NCI-H748 treated with DMSO at 0.1 percent for 48 hours (cell line): ENCODE measurements around the gene HDGFL3.
"Not testable (repeated sequence)": the region's sequence is repeated elsewhere in the genome, so short reads cannot be mapped to it uniquely, and the experiment has no call there.

ENCODE experiments used
- DNase-seq: peaks from one replicate; lab custom pipeline; 2025; lab: John Stamatoyannopoulos, UW

The HDGFL3 gene

GRCh38 chr15:83193721-83194120 is 13.9 kb downstream of the HDGFL3 start:
- no peak for DNase-seq

- no peak for DNase-seq
Observed at GRCh38 chr15:83192742-83193141, 14.9 kb downstream of the HDGFL3 start.

- no peak for DNase-seq
Observed at GRCh38 chr15:83190450-83190849, 17.2 kb downstream of the HDGFL3 start.

GRCh38 chr15:83185561-83185960 is 22.1 kb downstream of the HDGFL3 start:
- no peak for DNase-seq

- DNase-seq: no peak
Observed at GRCh38 chr15:83178869-83179325, 28.7 kb downstream of the HDGFL3 start.

- DNase-seq: no peak
Observed at GRCh38 chr15:83178390-83178789, 29.2 kb downstream of the HDGFL3 start.

- no peak for DNase-seq
Observed at GRCh38 chr15:83174891-83175290, 32.7 kb downstream of the HDGFL3 start.

- DNase-seq: no peak
Observed at GRCh38 chr15:83170474-83171165, 37.0 kb downstream of the HDGFL3 start.

- DNase-seq: not testable (repeated sequence)
Observed at GRCh38 chr15:83169576-83169975, 38.0 kb downstream of the HDGFL3 start.

GRCh38 chr15:83166830-83167229 is 40.8 kb downstream of the HDGFL3 start:
- DNase-seq: no peak

- no peak for DNase-seq
Observed at GRCh38 chr15:83166218-83166617, 41.4 kb downstream of the HDGFL3 start.

GRCh38 chr15:83164771-83165404 is 42.7 kb downstream of the HDGFL3 start:
- DNase-seq: no peak

- no peak for DNase-seq
Observed at GRCh38 chr15:83164111-83164770, 43.4 kb downstream of the HDGFL3 start.

GRCh38 chr15:83163032-83163431 is 44.6 kb downstream of the HDGFL3 start:
- no peak for DNase-seq

- no peak for DNase-seq
Observed at GRCh38 chr15:83160741-83161140, 46.9 kb downstream of the HDGFL3 start.

GRCh38 chr15:83158393-83158792 is 49.2 kb downstream of the HDGFL3 start:
- DNase-seq: no peak

- no peak for DNase-seq
Observed at GRCh38 chr15:83155942-83156341, 51.7 kb downstream of the HDGFL3 start.

GRCh38 chr15:83153288-83153687 is 54.3 kb downstream of the HDGFL3 start:
- DNase-seq: no peak

- DNase-seq: no peak
Observed at GRCh38 chr15:83144771-83145170, 62.9 kb downstream of the HDGFL3 start.

- DNase-seq: not testable (repeated sequence)
Observed at GRCh38 chr15:83142151-83142550, 65.5 kb downstream of the HDGFL3 start.

- DNase-seq: no peak
Observed at GRCh38 chr15:83132861-83133523, 74.6 kb downstream of the HDGFL3 start.

GRCh38 chr15:83129791-83130190 is 77.8 kb downstream of the HDGFL3 start:
- no peak for DNase-seq
